DND-41 (cell line): ENCODE data around the gene RUNX1.

ENCODE experiments used
- CTCF ChIP-seq: IDR thresholded peaks from 2 replicates; pipeline ENCODE4 v1.5.1; 2012; ENCODE audit warnings: borderline replicate concordance, low read length, moderate library complexity, mild to moderate bottlenecking; ENCODE audit not compliant: poor library complexity, severe bottlenecking; ENCODE audit errors: extremely low read depth
- EZH2 ChIP-seq: IDR thresholded peaks from 3 replicates; pipeline ENCODE4 v1.6.1; 2012; ENCODE audit warnings: borderline replicate concordance, low read depth, mild to moderate bottlenecking, moderate library complexity, low read length, inconsistent platforms; ENCODE audit not compliant: severe bottlenecking

GRCh38 chr21:34874684-34875513, 174.2 kb downstream of the RUNX1 start:
- TF ChIP-seq CTCF, result no peak
- no peak for TF ChIP-seq EZH2
